ENCODE results near the gene MNAT1.
"Not testable (repeated sequence)": the region's sequence is repeated elsewhere in the genome, so short reads cannot be mapped to it uniquely, and the experiment has no call there.

MNAT1 gene

DNA sequence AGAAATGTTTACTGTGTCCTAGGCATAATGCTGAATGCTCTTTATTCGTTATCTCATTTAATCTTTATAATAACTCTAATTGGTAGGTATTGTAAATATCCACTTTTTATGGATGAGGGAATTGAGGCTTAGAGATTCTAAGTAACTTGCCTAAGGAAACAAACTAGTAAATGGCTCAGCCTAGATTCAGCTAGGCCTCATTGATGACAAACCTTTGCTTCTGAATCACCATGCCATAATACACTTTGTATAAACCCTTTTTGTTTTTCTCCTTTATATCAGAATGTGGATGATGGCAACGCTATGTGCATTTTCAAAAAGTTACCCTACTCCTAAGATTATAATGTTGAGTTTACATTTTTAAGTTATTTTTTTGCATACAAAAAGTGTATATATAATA lies 34.0 kb downstream of the MNAT1 start:
- H3K36me3 Mint-ChIP-seq = no peaks in the 10 kb centered on the region
- DNase-seq (ENCODE audit: low spot score in 2 of 2) (no peak), ATAC-seq (no peak)
- peaks cover 7% of the 10 kb centered on the region for H3K4me1 Mint-ChIP-seq
- no peak overlapping the region for H3K27ac Mint-ChIP-seq
- H3K9me3 Mint-ChIP-seq = no peaks in the 10 kb centered on the region
- no peak overlapping the region for H3K4me3 Mint-ChIP-seq

DNA sequence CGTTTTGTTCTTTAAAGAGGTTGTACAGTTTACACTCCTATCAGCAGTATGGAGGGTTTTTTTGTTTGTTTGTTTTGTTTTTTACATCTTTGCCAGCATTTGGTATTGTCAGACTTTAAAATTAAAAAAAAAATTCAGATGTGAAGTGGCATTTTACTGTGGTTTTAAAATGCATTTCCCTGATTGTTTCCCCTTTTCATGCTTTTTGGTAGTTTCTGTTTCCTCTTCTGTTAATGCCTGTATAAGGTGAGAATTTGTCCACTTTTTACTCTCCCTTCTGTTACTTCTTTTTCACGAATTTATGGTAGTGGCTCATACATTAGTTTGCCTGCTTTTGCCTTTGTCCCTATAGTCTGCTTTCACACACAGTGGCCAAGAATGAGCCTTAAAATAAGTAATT lies 36.6 kb downstream of the MNAT1 start:
- Mint-ChIP-seq H3K4me1 (peaks cover 7% of the 10 kb centered on the region), H3K9me3 (no peaks in the 10 kb centered on the region), H3K4me3 (no peak overlapping the region), H3K36me3 (no peaks in the 10 kb centered on the region), H3K27ac (no peak overlapping the region)
- ATAC-seq (no peak), DNase-seq (ENCODE audit: low spot score in 2 of 2) (no peak)

DNA sequence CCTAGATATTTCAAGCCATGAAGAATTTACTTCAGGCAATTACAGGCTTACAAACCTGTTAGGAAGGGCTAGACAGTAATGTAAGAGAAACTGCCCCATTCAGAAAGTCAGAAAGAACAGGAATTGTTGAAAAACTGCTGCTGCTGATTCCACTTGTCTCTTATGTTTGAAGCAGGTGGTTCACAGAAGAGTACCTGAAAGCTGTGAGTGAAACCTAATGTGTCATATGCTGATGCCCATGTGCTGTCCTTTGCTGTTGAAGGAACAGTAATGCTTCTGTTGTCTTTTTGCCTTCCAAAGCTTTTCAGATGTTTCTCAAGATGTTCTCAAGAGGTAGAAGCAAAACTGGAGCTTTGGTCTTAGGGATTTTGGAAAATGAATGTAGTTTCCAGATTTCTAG lies 39.0 kb downstream of the MNAT1 start:
- Mint-ChIP-seq H3K9me3 (no peaks in the 10 kb centered on the region), H3K36me3 (no peaks in the 10 kb centered on the region), H3K4me3 (no peak overlapping the region), H3K4me1 (peaks cover 7% of the 10 kb centered on the region), H3K27ac (no peak overlapping the region)
- ATAC-seq (no peak), DNase-seq (ENCODE audit: low spot score in 2 of 2) (no peak)

DNA sequence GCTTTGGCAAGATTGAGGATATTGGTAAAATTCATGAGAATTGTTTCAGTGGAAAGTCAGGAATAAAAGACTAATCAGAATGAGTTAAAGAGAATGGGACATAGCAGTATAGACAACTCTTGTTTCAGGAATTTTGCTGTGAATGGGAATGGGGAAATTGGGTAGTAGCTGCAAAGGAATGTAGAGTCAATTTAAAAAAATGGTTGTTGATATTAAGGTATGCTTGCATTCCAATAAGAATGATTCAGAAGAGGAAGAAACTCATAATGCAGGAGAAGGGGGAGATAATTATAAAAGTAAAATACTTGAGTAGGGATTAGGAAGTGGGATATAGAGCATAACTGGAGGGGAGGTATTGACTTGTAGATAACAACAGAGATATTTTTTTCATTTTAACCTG lies 40.7 kb downstream of the MNAT1 start:
- H3K4me1 Mint-ChIP-seq = peaks cover 13% of the 10 kb centered on the region
- ATAC-seq (no peak), DNase-seq (ENCODE audit: low spot score in 2 of 2) (no peak)
- no peak overlapping the region for H3K4me3 Mint-ChIP-seq
- no peaks in the 10 kb centered on the region for H3K9me3 Mint-ChIP-seq
- no peak overlapping the region for H3K27ac Mint-ChIP-seq
- H3K36me3 Mint-ChIP-seq = no peaks in the 10 kb centered on the region

DNA sequence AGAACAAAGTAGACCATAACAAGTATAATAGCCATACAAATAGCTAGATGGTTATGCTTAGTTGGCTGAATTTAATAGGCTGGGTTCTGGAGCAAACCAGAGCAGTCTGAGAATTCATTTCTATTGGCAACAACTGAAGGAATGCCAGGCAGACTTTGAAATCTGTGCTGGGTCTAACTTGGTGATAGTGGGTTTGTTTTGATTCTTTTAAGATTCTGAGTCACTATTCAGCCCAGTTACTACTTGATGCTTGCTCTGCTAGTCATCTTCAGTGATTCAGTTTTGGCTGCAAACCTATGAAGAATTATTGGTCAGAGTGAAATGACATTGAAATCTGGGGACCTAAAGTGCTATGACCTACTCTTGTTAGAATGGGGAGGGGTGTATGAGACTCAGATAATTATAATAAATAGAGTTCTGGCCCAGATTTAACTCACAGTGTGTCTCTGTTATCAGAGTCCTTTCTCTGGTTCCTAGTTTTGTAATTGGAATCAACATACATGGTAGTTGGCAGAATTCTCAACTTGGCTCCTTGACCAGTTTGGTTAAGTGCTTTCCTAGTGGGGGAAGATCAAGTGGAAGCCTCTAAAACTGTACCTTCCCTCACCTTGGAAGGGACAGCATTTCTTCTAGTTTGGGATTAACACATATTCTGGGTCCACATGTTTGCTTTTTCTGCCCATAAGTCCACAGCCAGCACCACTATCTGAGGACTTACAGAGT lies 43.5 kb downstream of the MNAT1 start:
- no peaks in the 10 kb centered on the region for H3K9me3 Mint-ChIP-seq
- no peak overlapping the region for H3K27ac Mint-ChIP-seq
- DNase-seq (ENCODE audit: low spot score in 2 of 2) (no peak), ATAC-seq (peak; percentile 64)
- no peaks in the 10 kb centered on the region for H3K36me3 Mint-ChIP-seq
- H3K4me3 Mint-ChIP-seq = no peak overlapping the region
- H3K4me1 Mint-ChIP-seq = peaks cover 11% of the 10 kb centered on the region

DNA sequence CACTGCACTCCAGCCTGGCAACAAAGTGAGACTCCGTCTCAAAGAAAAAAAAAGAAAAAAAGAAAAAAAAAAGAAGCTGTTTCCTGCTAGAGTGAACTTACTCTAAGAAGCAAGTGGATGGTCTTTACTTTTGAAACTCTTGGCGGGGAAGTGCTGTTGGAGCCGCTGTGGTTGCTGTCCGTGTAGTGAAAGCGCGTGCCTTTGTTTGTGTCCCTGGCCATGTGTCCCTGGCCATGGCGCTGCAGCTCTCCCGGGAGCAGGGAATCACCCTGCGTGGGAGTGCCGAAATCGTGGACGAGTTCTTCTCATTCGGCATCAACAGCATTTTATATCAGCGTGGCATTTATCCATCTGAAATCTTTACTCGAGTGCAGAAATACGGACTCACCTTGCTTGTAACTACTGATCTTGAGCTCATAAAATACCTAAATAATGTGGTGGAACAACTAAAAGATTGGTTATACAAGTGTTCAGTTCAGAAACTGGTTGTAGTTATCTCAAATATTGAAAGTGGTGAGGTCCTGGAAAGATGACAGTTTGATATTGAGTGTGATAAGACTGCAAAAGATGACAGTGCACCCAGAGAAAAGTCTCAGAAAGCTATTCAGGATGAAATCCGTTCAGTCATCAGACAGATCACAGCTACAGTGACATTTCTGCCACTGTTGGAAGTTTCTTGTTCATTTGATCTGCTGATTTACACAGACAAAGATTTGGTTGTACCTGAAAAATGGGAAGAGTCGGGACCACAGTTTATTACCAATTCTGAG lies 45.4 kb downstream of the MNAT1 start:
- not testable (repeated sequence) for H3K9me3 Mint-ChIP-seq; H3K27ac Mint-ChIP-seq; DNase-seq (ENCODE audit: low spot score in 2 of 2); H3K36me3 Mint-ChIP-seq; H3K4me3 Mint-ChIP-seq; ATAC-seq
- peaks cover 11% of the 10 kb centered on the region for H3K4me1 Mint-ChIP-seq

DNA sequence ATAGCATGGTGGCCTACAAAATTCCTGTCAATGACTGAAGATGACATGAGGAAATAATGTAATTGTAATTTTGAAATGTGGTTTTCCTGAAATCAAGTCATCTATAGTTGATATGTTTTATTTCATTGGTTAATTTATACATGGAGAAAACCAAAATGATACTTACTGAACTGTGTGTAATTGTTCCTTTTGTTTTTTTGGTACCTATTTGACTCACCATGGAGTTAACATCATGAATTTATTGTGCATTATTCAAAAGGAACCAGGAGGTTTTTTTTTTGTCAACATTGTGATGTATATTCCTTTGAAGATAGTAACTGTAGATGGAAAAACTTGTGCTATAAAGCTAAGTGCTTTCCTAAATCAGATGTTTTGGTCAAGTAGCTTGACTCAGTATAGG lies 46.0 kb downstream of the MNAT1 start:
- H3K27ac Mint-ChIP-seq = peak overlapping the region; percentile 38
- DNase-seq (ENCODE audit: low spot score in 2 of 2) = not testable (repeated sequence)

DNA sequence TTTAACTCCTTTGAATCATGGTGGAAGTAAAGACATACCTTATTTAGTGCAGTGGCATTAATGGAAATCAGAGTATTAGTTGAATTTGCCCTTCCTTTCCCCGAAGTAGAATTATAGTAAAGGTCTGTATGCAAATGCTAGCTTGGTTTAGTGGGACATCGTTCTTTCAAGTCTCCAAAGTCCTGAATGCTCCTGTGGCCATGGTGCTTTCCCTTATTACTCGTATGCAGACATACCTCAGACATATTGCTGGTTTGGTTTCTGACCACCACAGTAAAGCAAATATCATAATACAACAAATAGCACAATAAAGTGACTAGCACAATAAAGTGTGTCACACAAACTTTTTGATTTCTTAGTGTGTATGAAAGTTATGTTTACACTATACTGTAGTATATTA lies 52.3 kb downstream of the MNAT1 start:
- Mint-ChIP-seq H3K4me3 (no peak overlapping the region), H3K27ac (no peak overlapping the region), H3K9me3 (peaks cover 2% of the 10 kb centered on the region), H3K4me1 (peaks cover 6% of the 10 kb centered on the region), H3K36me3 (no peaks in the 10 kb centered on the region)
- ATAC-seq (peak; percentile 34), DNase-seq (ENCODE audit: low spot score in 2 of 2) (no peak)

More for the DNA sequence above, 46.0 kb downstream of the MNAT1 start:
- H3K4me1 Mint-ChIP-seq = peaks cover 11% of the 10 kb centered on the region
- H3K9me3 Mint-ChIP-seq, H3K4me3 Mint-ChIP-seq, H3K36me3 Mint-ChIP-seq, ATAC-seq: not testable (repeated sequence)

DNA sequence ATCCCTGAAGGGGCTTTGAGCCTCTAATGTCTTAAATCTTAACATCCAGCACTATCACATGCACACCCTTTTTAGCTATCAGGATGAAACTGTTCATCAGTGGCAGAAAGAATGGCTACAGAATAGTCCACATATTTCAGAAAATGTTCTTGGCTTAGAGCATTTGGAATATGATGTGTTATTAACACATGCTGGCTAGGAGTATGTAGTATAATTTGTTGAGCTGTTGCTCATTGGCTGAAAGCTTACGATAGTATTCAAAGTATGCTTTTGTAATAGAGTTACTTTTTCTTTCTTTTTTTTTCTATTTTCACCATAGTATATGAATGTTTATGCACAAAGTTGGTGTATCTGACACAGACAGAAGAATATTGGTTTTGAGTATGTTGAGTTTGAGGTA lies 55.1 kb downstream of the MNAT1 start:
- Mint-ChIP-seq H3K4me3 (no peak overlapping the region), H3K9me3 (peaks cover 2% of the 10 kb centered on the region), H3K27ac (no peak overlapping the region), H3K4me1 (peaks cover 6% of the 10 kb centered on the region), H3K36me3 (no peaks in the 10 kb centered on the region)
- DNase-seq (ENCODE audit: low spot score in 2 of 2) = no peak
- no peak for ATAC-seq

DNA sequence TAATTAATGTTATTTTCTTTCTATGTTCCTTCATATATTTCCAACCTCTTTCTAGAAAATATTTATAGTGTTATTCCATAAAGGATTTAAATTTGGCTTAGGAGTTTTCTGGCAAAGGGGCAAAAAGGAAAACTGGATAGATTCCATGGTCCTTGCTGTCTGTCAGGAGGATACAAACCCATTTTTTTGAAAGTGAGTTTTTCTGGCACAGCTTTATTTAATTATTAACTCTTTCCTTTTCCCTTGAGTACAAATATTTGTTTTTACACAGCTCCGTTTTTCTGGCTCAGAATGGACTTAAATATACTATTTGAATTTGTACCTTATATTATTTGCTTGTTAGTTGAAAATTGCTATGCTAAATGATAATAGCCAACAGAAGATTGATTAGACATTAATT lies 56.3 kb downstream of the MNAT1 start:
- no peak overlapping the region for H3K27ac Mint-ChIP-seq
- H3K4me3 Mint-ChIP-seq = no peak overlapping the region
- no peaks in the 10 kb centered on the region for H3K36me3 Mint-ChIP-seq
- H3K9me3 Mint-ChIP-seq = peaks cover 2% of the 10 kb centered on the region
- ATAC-seq = no peak
- no peak for DNase-seq (ENCODE audit: low spot score in 2 of 2)
- H3K4me1 Mint-ChIP-seq = peaks cover 6% of the 10 kb centered on the region

DNA sequence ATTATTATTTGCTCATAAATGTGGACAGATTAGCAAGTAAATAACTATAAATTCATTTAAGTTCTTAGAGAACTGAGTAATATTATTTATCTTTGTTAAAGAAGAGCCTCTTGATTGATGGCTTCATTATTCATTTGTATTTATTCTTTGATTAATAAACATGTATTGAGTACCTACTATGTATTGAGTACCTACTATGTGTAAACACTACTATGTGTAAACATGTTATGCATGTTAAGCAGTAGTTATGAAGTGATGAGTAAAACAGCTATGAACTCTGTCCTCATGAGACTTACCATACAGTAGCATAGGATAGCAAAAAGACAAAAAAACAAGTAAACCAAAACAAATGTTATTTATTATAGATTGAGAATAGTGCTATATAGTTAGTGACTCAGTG lies 61.9 kb downstream of the MNAT1 start:
- H3K4me1 Mint-ChIP-seq = no peaks in the 10 kb centered on the region
- H3K36me3 Mint-ChIP-seq = no peaks in the 10 kb centered on the region
- H3K9me3 Mint-ChIP-seq = no peaks in the 10 kb centered on the region

DNA sequence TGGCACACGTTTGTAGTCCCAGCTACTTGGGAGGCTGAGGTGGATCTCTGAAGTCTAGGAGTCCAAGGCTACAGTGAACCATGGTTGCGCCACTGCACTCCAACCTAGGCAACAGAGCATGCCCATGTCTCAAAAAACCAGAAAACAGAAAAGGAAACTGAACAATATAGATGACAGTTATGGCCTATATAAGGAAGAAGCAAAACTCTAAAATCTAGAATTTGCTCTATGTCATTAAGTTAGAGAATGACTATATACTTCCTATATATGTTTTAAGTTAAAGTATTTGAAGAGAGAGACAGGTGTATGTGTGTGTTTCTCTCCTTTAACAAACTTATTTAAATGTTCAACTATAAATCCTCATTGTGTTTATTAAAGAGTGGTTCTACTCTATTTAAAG lies 65.8 kb downstream of the MNAT1 start:
- H3K9me3 Mint-ChIP-seq = no peaks in the 10 kb centered on the region
- no peaks in the 10 kb centered on the region for H3K4me1 Mint-ChIP-seq
- no peak overlapping the region for H3K27ac Mint-ChIP-seq
- ATAC-seq (no peak), DNase-seq (ENCODE audit: low spot score in 2 of 2) (no peak)
- no peaks in the 10 kb centered on the region for H3K36me3 Mint-ChIP-seq
- H3K4me3 Mint-ChIP-seq = no peak overlapping the region

More for the DNA sequence above, 61.9 kb downstream of the MNAT1 start:
- no peak overlapping the region for H3K4me3 Mint-ChIP-seq
- ATAC-seq = no peak
- no peak for DNase-seq (ENCODE audit: low spot score in 2 of 2)
- no peak overlapping the region for H3K27ac Mint-ChIP-seq

DNA sequence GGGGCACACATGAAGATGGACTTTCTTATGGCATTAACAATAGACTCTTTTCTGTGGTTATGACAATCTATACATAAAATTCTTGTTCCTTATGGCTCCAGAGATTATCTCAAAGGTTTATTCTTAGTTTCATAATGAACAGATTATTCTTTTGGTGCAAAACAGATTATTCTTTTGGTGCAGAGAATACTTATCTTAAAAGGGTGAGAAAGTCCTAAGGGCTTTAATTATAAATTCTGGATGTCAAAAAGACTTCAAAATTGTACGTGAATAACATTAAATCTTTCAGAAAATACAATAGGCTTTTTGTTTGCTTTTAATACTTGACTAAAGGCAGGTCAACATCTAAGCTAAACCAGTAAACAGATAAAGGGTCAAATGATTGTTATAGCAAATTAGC lies 69.3 kb downstream of the MNAT1 start:
- H3K4me1 Mint-ChIP-seq = peaks cover 8% of the 10 kb centered on the region
- no peak overlapping the region for H3K27ac Mint-ChIP-seq
- H3K9me3 Mint-ChIP-seq = no peaks in the 10 kb centered on the region
- no peak overlapping the region for H3K4me3 Mint-ChIP-seq
- ATAC-seq (no peak), DNase-seq (ENCODE audit: low spot score in 2 of 2) (no peak)
- no peaks in the 10 kb centered on the region for H3K36me3 Mint-ChIP-seq

DNA sequence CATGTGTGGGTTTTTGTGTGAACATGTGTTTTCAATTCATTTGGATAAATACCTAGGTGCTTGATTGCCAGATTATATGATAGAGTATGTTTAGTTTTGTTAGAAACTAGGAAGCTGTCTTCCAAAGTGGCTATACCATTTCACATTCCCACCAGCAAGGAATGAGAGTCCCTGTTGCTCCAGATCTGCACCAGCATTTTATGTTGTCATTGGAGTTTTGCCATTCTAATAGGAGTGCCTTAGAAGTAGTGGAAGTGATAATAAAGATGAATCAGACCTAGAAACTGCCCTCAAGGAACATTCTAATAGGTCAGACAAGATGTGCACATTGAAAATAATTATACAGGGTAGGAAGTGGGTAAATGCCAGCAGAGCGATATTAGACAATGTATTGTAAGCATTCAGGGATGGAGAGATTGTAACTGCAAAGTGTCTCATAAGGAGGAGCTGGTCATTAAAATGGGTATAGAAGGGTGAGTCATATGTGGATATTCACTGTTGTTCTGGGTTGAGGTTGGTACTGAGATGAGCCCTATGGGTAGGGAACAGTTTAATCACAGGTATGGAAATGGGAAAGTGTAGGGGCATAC lies 71.4 kb downstream of the MNAT1 start:
- no peak overlapping the region for H3K4me3 Mint-ChIP-seq
- H3K27ac Mint-ChIP-seq = no peak overlapping the region
- peak; percentile 91 for ATAC-seq
- no peaks in the 10 kb centered on the region for H3K36me3 Mint-ChIP-seq
- no peaks in the 10 kb centered on the region for H3K9me3 Mint-ChIP-seq
- H3K4me1 Mint-ChIP-seq = peaks cover 13% of the 10 kb centered on the region
- no peak for DNase-seq (ENCODE audit: low spot score in 2 of 2)

DNA sequence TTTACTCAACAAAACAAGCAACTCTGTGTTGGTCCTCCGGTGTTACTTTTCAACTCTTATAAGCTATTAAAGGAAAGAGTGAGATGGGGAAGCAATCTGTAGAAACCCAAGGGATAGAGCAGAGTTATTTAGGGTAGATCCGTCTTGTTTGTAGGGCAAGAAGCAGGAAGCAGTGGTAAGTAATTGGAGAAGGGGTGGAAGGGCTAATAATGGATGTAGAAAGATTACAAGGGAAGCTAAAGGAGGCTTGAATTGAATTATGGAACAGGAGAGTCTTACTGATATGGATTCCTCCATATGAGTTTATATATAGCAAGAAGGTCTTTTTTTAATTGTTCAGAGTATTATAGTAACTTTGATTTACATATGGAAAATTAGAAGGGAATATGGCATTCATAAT lies 72.7 kb downstream of the MNAT1 start:
- DNase-seq (ENCODE audit: low spot score in 2 of 2) (no peak), ATAC-seq (no peak)
- H3K36me3 Mint-ChIP-seq = no peaks in the 10 kb centered on the region
- H3K4me3 Mint-ChIP-seq = no peak overlapping the region
- H3K4me1 Mint-ChIP-seq = peaks cover 13% of the 10 kb centered on the region
- H3K9me3 Mint-ChIP-seq = no peaks in the 10 kb centered on the region
- no peak overlapping the region for H3K27ac Mint-ChIP-seq

DNA sequence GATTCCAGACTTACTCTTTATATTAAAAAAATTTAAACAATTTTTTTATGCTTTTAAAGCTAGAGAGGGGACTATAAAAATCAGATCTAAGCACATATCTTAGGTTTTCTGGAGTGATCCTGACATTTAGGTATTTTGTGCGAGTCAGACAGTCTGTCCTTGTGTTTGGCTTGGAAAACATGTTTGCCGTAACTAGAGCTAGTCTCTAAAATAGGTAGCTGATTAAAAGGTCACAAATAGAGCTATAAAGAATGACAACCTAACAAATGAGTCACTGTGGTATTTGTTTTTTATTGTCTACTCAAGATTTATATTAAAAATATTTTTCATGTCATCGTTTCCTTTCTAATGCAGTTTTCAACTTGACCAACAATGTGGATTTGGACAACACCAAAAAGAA lies 73.4 kb downstream of the MNAT1 start:
- no peak overlapping the region for H3K4me3 Mint-ChIP-seq
- no peaks in the 10 kb centered on the region for H3K36me3 Mint-ChIP-seq
- no peaks in the 10 kb centered on the region for H3K9me3 Mint-ChIP-seq
- DNase-seq (ENCODE audit: low spot score in 2 of 2) = no peak
- no peak overlapping the region for H3K27ac Mint-ChIP-seq
- peaks cover 13% of the 10 kb centered on the region for H3K4me1 Mint-ChIP-seq
- no peak for ATAC-seq
